AG20443 (cell line): ENCODE measurements around the gene VSIG2.
"Not testable (repeated sequence)": the region's sequence is repeated elsewhere in the genome, so short reads cannot be mapped to it uniquely, and the experiment has no call there.

Source experiments
- DNase-seq: peaks from one replicate; pipeline ENCODE4 v3.0.0; 2012; ENCODE audit warnings: low spot score, mixed read lengths

The VSIG2 gene

GRCh38 chr11:124751741-124752470 is at the start of gene VSIG2:
VSIG2 (minus strand) TSS chr11:124752255; CDS start chr11:124752137, 118 bp downstream.
- DNase-seq: no peak

DNA sequence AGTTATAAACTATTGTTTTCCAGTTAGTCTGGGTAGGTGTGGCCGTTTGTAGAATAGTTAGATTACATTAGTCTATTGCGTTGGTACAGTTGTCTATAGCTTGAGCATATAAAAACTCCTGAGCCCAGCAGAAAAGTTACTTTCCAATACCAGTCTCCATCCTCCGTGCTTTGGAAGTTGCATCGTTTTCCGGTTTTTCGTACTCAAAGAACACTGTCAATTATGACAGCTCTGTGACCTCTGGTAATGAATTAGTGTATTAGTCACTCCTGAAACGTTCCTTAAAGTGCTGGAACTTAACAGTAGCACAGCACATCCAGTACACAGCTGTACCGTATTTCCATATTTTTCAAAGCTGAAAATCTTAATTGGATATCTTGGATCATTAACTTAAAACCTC is 49.0 kb upstream of the VSIG2 start:
- peak; percentile 26 for DNase-seq

- peak; percentile 92 for DNase-seq
Measured at GRCh38 chr11:124800226-124800929, 48.3 kb upstream of the VSIG2 start, which contains the start of gene MSANTD2. MSANTD2 (minus strand) TSS chr11:124800406; CDS start chr11:124800380, 26 bp downstream.

DNA sequence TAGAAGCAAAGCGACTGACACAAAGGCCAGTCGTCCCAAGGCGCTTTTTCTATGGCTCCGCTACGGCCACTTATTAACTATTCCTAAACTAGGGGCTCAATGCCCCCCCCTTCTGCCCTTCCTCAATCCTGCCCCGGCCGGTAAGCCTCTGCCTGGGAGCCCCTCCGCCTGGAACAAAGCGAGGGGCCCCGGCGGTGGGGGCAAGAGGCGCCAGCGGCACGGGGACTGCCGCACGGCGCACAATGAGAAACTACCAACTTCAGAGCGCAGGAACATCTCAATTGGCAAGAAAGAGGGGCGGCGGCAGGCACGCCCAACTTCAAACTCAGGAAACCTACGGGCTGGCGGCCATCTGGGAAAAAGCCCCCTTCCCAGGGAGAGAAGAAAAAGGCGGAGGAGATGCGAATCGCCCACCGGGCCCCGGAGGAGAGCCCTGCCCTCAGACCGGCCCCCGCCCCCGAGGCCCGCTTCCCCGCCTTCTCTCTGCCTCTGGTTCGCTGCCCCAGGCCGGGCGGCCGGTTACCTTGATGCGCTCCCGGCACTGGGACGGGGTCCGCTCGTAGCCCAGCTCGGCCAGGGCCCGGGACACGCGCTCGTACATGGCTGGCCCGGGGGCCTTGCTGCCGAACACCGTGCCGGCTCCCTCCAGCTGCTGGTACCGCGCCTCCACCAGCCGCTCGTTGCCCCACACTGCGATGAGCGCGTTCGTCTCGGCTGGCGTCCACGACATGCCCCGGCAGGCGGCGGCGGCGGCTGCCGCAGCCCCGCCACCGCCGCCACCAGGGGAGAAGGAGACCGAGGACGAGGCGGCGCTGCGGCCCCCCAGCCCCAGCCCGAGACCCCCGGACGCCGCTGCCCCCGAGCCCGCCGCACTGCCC is 47.5 kb upstream of the VSIG2 start:
- peak; percentile 58 for DNase-seq

- DNase-seq: peak; percentile 53
Measured at GRCh38 chr11:124798991-124799347, 46.9 kb upstream of the VSIG2 start.

DNA sequence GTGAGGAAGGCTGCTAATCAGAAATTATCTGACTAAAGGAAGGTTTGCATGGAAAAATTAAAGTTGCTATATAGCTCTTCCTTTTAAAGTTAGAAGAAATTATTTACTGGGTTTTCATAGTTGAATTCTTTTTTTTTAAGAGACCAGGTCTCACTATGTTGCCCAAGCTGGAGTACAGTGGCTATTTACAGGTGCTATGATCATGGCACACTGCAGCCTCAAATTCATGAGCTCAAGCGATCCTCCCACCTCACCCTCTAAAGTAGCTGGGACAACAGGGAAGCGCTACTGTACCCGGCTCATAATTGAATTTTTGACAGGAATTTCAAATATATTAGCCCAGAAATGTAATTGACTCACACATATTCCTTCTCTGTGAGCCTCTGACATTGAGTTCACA is 44.3 kb upstream of the VSIG2 start:
- DNase-seq: no peak

DNA sequence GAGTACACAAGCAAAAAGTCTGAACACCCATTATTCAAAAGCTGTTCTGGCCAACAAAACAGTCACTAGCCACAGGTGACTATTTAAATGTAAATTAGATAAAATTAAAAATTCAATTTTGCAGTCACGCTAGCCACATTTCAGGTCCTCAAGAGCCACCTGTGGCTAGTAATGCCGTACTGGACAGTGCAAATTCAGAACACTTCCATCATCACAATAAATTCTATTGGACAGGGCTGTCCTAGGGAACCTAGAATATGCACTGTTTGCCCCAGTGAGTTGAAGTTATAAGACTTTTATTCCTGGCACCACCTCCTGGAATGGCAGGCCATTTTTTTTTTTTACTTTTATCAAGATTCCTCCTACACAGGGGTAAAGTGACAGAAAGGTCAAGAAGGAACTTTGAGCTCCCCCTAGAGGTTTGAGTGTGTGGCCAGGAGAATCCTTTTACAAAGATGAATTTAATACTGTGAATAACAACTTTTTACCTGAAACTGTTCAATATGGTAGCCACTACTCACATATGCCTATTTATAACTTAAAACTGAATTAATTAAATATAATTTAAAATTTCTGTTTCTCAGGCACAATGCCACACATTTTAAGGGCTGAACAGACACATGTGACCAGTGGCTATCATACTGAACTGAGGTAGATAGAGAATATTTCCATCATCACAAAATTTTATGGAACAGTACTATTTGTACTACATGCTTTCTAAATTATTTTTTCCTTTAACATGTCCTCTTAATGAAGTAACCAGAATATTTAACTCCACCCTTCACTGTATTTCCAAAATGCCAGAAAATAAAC is 41.6 kb upstream of the VSIG2 start:
- peak; percentile 61 for DNase-seq

DNA sequence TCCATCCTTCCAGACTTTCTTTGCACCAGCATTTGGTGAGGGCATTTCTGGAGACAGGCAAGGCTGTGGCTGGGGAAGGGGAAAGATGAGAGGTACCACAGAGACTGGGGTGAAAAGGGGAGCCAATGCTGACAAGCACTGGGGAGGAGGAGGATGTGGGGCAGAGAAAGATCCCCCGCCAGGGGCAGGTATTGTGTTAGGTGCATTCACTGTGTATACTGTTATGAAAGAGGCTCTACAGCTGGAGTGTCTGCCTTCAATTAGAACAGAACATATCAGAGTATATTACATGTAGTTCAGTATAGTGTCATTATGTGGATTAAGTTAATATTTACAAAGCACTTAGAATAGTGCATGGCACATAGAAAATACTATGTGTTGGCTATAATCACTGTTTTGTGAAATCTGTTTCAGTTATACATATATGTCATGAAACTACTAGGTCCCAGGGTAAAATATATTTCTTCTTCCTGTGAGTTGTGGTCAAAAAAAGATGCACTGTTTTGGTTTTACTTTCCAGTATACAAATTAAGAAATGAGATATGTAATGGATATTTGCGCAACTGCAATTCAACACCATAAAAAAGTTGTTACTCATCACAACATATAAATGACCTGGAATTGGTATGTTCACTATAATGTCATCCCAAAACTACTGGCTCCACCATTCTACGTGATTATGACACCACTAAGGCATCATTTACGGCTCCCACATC is 39.7 kb upstream of the VSIG2 start:
- DNase-seq: no peak

DNA sequence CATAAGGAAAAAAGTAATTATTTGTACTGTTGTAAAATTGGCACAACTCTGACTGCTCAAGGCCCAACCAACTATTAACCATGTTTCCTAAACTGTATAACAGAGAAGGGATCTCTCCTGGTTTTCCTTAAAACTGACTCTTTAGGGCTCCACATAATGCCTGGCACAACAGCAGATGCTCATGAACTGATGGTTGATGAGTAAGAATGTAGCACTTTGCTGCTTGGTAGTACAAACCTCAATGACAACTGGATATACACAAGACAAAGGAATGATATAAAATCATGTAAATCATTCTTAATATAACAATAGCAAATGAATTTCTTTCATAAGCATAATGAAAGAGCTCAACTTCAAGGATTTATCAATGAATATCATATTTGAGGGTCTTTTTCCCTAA is 36.5 kb upstream of the VSIG2 start:
- DNase-seq: peak; percentile 17

- no peak for DNase-seq
Measured at GRCh38 chr11:124784051-124784450, 32.0 kb upstream of the VSIG2 start.

- no peak for DNase-seq
Measured at GRCh38 chr11:124783002-124783401, 30.9 kb upstream of the VSIG2 start.

GRCh38 chr11:124779568-124779967 is 27.5 kb upstream of the VSIG2 start:
- no peak for DNase-seq

DNA sequence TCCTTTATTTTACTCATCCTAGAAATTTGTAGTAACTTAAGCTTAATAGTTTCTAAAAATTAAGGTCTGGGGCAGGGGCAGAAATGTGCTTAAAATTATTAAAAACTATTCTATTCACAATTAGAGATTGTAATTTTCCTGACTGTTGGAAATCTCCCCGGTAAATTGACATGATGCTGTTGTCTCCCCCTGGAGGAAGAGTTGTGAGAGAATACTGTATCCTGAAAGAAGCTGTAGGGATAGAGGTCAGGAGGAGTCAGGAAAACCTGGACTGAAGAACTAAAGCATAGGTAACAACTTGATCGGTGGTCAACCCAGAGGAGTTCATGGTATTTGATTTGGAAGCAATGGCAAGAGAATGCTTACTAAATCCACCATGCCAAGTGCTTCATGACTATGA is 26.2 kb upstream of the VSIG2 start:
- DNase-seq: no peak

GRCh38 chr11:124776865-124777645 is 25.0 kb upstream of the VSIG2 start:
- no peak for DNase-seq

- DNase-seq: not testable (repeated sequence)
Measured at GRCh38 chr11:124770959-124771358, 18.9 kb upstream of the VSIG2 start.

- no peak for DNase-seq
Measured at GRCh38 chr11:124769806-124770774, 18.0 kb upstream of the VSIG2 start.

DNA sequence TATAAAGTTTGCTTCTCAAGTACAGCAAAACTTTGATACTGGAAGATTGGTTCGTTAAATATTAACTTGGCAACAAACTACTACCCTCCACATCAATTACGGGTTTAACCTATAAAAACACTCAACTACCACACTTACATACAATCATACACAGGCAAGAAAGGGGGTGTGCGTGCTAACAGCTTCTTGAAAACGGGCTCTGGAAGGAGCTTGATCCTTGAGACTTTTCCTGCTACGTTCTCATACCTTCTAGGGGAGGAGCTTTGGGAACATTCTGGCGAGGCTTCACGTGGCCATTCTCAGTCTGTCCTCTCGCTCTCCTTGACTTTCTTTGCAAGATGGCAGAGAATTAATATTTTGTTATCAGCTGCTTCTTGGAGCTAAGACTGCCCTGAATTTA is 16.9 kb upstream of the VSIG2 start:
- DNase-seq: no peak

DNA sequence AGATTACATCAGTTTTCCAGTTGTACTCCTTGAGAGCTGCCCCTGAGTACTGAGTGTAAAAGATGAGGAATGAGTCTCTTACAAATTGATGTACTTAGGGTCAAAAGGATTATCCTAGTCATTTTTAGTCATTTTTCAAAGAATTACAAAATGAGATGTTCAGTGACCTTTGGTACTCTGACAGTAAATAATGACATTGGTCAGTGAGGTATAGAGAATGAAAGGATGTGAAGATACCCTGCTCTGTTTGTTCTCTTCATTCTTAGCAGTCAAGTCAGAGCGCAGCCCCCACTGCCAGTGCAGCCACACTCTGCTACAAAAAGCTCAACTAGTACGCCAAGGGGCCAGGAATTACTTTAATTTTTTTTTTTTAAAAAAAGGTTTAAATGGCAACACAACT is 14.1 kb upstream of the VSIG2 start:
- no peak for DNase-seq
